ENCODE measurements around the gene NDUFA6.

The NDUFA6 gene

GRCh38 chr22:42074846-42075676, 15.5 kb downstream of the NDUFA6 start:
- Histone ChIP-seq H3K4me2 (ENCODE audit: low read length) (no peak overlapping the region), H3F3A (ENCODE audit: insufficient read depth, low read length) (no peaks in the 10 kb centered on the region), H3K27me3 (ENCODE audit: insufficient read depth, low read length) (no peaks in the 10 kb centered on the region), H3K9me3 (ENCODE audit: low read length) (no peaks in the 10 kb centered on the region), H3K4me1 (ENCODE audit: insufficient read depth, low read length, severe bottlenecking) (peaks cover 21% of the 10 kb centered on the region), H3K27ac (ENCODE audit: low read depth, low read length, poor library complexity, severe bottlenecking) (no peak overlapping the region), H4K20me1 (ENCODE audit: insufficient read depth, low read length) (no peaks in the 10 kb centered on the region), H3K9me2 (ENCODE audit: low read depth, low read length) (no peaks in the 10 kb centered on the region), H3K4me3 (ENCODE audit: low read depth, low read length, poor library complexity, severe bottlenecking) (no peak overlapping the region), H2AFZ (ENCODE audit: low read length) (no peak overlapping the region), H3K9ac (ENCODE audit: low read length) (no peak overlapping the region), H3K36me3 (ENCODE audit: insufficient read depth, low read length) (no peaks in the 10 kb centered on the region; the same call in 1 of the 2 replicates), H3K79me2 (ENCODE audit: insufficient read depth, low read length) (peaks cover under 1% of the 10 kb centered on the region; the same call in 1 of the 2 replicates)
- TF ChIP-seq, protein P1, sequence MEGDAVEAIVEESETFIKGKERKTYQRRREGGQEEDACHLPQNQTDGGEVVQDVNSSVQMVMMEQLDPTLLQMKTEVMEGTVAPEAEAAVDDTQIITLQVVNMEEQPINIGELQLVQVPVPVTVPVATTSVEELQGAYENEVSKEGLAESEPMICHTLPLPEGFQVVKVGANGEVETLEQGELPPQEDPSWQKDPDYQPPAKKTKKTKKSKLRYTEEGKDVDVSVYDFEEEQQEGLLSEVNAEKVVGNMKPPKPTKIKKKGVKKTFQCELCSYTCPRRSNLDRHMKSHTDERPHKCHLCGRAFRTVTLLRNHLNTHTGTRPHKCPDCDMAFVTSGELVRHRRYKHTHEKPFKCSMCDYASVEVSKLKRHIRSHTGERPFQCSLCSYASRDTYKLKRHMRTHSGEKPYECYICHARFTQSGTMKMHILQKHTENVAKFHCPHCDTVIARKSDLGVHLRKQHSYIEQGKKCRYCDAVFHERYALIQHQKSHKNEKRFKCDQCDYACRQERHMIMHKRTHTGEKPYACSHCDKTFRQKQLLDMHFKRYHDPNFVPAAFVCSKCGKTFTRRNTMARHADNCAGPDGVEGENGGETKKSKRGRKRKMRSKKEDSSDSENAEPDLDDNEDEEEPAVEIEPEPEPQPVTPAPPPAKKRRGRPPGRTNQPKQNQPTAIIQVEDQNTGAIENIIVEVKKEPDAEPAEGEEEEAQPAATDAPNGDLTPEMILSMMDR (IDR thresholded peaks at IDR 0.05; ENCODE audit: low read length), result no peak
- TF ChIP-seq EZH2 (IDR thresholded peaks at IDR 0.05; ENCODE audit: borderline replicate concordance, low read length), result no peak

GRCh38 chr22:42074132-42074811, 16.3 kb downstream of the NDUFA6 start, which contains the start of gene PHETA2:
TSS of gene PHETA2 (plus strand) at chr22:42074248. CDS start at chr22:42077294, 3,046 bp downstream.
- Histone ChIP-seq H3K4me3 (ENCODE audit: low read depth, low read length, poor library complexity, severe bottlenecking) (peak within 1 kb of the TSS; percentile 8), H3K27ac (ENCODE audit: low read depth, low read length, poor library complexity, severe bottlenecking) (no peak within 1 kb of the TSS), H3F3A (ENCODE audit: insufficient read depth, low read length) (no peaks in the 10 kb centered on the region), H3K4me1 (ENCODE audit: insufficient read depth, low read length, severe bottlenecking) (peaks cover 27% of the 10 kb centered on the region), H4K20me1 (ENCODE audit: insufficient read depth, low read length) (no peaks in the 10 kb centered on the region), H3K79me2 (ENCODE audit: insufficient read depth, low read length) (no peaks in the 10 kb centered on the region), H3K4me2 (ENCODE audit: low read length) (no peak within 1 kb of the TSS), H2AFZ (ENCODE audit: low read length) (no peak within 1 kb of the TSS), H3K9ac (ENCODE audit: low read length) (no peak within 1 kb of the TSS), H3K9me2 (ENCODE audit: low read depth, low read length) (no peaks in the 10 kb centered on the region), H3K27me3 (ENCODE audit: insufficient read depth, low read length) (no peaks in the 10 kb centered on the region), H3K36me3 (ENCODE audit: insufficient read depth, low read length) (no peaks in the 10 kb centered on the region; the same call in 1 of the 2 replicates), H3K9me3 (ENCODE audit: low read length) (no peaks in the 10 kb centered on the region)
- TF ChIP-seq, protein P1 (IDR thresholded peaks at IDR 0.05; ENCODE audit: low read length), result no peak
- no peak for TF ChIP-seq EZH2 (IDR thresholded peaks at IDR 0.05; ENCODE audit: borderline replicate concordance, low read length)

- peaks cover 21% of the 10 kb centered on the region for H3K4me1 ChIP-seq (ENCODE audit: insufficient read depth, low read length, severe bottlenecking)
- no peak overlapping the region for H3K4me2 ChIP-seq (ENCODE audit: low read length)
- H3F3A ChIP-seq (ENCODE audit: insufficient read depth, low read length), result no peaks in the 10 kb centered on the region
- H3K9ac ChIP-seq (ENCODE audit: low read length), result no peak overlapping the region
- H3K79me2 ChIP-seq (ENCODE audit: insufficient read depth, low read length), result no peaks in the 10 kb centered on the region
- no peaks in the 10 kb centered on the region for H4K20me1 ChIP-seq (ENCODE audit: insufficient read depth, low read length)
- H3K36me3 ChIP-seq (ENCODE audit: insufficient read depth, low read length), result no peaks in the 10 kb centered on the region; the same call in 1 of the 2 replicates
- TF ChIP-seq, protein P1 (IDR thresholded peaks at IDR 0.05; ENCODE audit: low read length), result no peak
- TF ChIP-seq EZH2 (IDR thresholded peaks at IDR 0.05; ENCODE audit: borderline replicate concordance, low read length), result no peak
- H2AFZ ChIP-seq (ENCODE audit: low read length), result no peak overlapping the region
- no peak overlapping the region for H3K4me3 ChIP-seq (ENCODE audit: low read depth, low read length, poor library complexity, severe bottlenecking)
- H3K9me3 ChIP-seq (ENCODE audit: low read length), result no peaks in the 10 kb centered on the region
- no peaks in the 10 kb centered on the region for H3K9me2 ChIP-seq (ENCODE audit: low read depth, low read length)
- H3K27ac ChIP-seq (ENCODE audit: low read depth, low read length, poor library complexity, severe bottlenecking), result no peak overlapping the region
- no peaks in the 10 kb centered on the region for H3K27me3 ChIP-seq (ENCODE audit: insufficient read depth, low read length)
These were observed 16.9 kb downstream of the NDUFA6 start for GRCh38 chr22:42073621-42074041.

Measured in OCI-LY1 (cell line).